ENCODE measurements around the gene B3GNT4.

DNA sequence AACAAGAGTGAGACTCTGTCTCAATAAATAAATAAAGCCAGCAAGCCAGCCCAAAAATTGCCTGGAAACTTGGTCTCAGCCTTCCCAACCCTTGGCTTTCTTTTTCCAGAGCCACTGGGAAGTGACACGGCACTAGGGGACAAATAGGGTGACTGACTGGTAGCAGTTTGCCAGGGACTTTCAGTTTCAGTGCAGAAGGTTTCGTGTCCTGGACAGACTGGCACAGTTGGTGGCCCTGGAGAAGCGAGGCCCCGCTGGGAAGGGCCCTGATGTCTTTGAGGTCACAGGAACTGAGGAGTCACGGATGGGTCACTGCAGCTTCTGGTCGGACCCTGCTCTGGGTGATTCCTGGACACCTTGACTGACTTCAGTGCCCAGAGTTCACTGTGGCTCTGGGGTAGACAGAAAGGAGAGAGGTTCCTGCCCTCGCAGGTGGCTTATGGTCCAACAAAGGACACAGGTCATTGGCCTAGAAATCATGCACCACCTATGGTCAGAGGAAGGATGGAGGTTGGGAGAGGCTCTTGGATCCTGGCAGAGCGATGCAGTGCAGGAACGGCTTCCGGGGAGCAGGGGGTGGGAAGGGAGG lies 17.9 kb upstream of the B3GNT4 start:
- no peak for TF ChIP-seq BCL11A (IDR thresholded peaks at IDR 0.05; ENCODE audit: low read depth in 2 of 2, low read length in 2 of 2)
- TF ChIP-seq, protein P1, sequence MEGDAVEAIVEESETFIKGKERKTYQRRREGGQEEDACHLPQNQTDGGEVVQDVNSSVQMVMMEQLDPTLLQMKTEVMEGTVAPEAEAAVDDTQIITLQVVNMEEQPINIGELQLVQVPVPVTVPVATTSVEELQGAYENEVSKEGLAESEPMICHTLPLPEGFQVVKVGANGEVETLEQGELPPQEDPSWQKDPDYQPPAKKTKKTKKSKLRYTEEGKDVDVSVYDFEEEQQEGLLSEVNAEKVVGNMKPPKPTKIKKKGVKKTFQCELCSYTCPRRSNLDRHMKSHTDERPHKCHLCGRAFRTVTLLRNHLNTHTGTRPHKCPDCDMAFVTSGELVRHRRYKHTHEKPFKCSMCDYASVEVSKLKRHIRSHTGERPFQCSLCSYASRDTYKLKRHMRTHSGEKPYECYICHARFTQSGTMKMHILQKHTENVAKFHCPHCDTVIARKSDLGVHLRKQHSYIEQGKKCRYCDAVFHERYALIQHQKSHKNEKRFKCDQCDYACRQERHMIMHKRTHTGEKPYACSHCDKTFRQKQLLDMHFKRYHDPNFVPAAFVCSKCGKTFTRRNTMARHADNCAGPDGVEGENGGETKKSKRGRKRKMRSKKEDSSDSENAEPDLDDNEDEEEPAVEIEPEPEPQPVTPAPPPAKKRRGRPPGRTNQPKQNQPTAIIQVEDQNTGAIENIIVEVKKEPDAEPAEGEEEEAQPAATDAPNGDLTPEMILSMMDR (IDR thresholded peaks at IDR 0.05; ENCODE audit: control extremely low read depth in 1 of 3, insufficient read depth in 1 of 3, low read depth in 1 of 3, low read length in 3 of 3), result no peak

Measured in H1 (cell line).